GM10266 (cell line): ENCODE results near the gene CHCHD4.
A peak's percentile ranks its signal among the peaks of the same experiment; 100 is the strongest.

Experiments used
- DNase-seq: peaks from one replicate; pipeline ENCODE4 v3.0.0; 2012; ENCODE audit errors: extremely low spot score
- CTCF ChIP-seq: IDR thresholded peaks from 2 replicates; pipeline ENCODE4 v1.5.1; 2012; ENCODE audit warnings: mild to moderate bottlenecking, low read depth; ENCODE audit not compliant: control insufficient read depth, insufficient read depth; ENCODE audit errors: missing control alignments

The CHCHD4 gene

GRCh38 chr3:14144423-14145075 lies 19.9 kb upstream of the CHCHD4 start:
- TF ChIP-seq CTCF = no peak
- DNase-seq = peak; percentile 88

- DNase-seq = no peak
- TF ChIP-seq CTCF = no peak
These were observed 18.9 kb upstream of the CHCHD4 start for GRCh38 chr3:14143271-14144225.

- TF ChIP-seq CTCF = no peak
- DNase-seq = no peak
These were observed 18.0 kb upstream of the CHCHD4 start for GRCh38 chr3:14142567-14143270.

GRCh38 chr3:14141602-14142341 lies 17.1 kb upstream of the CHCHD4 start:
- no peak for DNase-seq
- TF ChIP-seq CTCF = no peak

DNA sequence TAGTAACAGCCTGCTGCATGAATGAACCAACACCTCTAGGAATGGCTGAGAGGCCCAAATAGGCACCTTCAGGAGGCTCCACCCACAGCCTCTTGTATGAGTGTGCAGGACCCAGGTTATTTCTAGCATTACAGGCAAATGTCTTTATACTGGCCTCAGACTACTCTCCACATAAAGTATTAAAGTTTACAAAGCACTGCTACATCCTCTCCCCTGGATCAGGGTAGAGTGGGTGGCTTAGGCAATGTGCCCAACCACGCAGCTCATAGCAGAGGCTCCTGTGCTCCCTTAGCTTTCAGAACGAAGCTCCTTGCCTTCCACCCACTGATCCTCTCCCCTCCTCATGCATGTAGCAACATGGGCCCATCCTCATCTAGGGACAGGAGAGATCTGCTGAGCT lies 16.5 kb upstream of the CHCHD4 start:
- DNase-seq = no peak
- TF ChIP-seq CTCF = no peak

DNA sequence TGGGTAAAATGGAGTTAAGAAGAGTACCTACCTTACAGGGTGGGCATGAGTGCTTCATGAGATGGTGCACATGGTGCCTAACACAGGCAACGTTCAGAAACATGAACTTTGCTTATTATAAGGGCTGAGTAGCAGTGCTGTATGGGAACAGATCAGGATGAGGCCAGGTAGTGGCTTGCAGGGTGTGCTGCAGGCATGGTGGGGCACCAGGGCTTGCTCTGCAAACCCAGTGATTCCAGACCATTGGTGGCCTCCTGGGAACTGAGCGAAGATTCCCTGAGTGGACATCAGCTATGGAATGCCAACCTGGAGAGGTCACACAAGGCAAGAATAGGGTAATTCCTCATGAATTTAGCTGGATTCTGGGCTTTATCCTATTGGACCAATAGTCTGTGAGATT lies 16.0 kb upstream of the CHCHD4 start:
- no peak for TF ChIP-seq CTCF

More for the DNA sequence above, 16.0 kb upstream of the CHCHD4 start:
- no peak for DNase-seq
